ENCODE data around the gene KCTD1.

DNA sequence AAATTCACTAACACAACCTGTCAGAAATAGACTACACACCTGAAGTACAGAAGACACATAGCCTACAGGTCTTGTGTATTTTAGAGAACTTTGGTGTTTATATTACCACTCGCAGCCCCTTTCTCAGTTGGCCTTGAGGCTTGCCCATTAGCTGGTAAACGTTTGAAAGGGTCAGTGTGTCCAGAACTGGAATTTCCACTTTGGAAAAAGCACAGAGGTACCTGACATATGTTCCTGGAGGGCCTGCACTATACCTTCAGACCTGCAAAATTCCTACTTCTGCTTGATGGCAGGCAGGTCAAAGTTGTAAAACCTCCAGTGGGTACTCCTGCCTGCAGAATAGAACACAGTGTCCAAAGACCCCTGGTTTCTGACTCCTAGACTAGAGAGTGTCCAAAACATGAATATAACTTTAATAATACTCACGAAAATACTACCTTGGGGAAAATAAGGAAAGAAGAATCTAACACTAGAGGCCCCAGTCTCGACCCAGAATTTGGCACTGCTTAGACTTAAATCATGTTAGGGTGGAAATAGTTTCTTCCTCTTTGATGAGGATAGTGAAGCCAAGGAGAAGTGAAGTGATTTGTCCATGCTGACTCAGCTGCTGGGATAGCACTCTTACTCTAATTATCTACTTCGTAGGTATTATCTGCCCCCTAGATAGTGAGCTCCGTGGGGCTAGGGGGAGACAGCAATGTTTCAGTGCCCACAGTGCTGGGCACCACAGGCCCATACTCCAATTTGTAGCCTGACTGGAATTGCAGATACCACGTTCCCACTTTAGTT is 2.8 kb downstream of the KCTD1 start:
- TF ChIP-seq, protein P1, sequence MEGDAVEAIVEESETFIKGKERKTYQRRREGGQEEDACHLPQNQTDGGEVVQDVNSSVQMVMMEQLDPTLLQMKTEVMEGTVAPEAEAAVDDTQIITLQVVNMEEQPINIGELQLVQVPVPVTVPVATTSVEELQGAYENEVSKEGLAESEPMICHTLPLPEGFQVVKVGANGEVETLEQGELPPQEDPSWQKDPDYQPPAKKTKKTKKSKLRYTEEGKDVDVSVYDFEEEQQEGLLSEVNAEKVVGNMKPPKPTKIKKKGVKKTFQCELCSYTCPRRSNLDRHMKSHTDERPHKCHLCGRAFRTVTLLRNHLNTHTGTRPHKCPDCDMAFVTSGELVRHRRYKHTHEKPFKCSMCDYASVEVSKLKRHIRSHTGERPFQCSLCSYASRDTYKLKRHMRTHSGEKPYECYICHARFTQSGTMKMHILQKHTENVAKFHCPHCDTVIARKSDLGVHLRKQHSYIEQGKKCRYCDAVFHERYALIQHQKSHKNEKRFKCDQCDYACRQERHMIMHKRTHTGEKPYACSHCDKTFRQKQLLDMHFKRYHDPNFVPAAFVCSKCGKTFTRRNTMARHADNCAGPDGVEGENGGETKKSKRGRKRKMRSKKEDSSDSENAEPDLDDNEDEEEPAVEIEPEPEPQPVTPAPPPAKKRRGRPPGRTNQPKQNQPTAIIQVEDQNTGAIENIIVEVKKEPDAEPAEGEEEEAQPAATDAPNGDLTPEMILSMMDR (IDR thresholded peaks at IDR 0.05; ENCODE audit: low read length), result no peak
- no peak for TF ChIP-seq EZH2 (optimal IDR thresholded peaks at IDR 0.05; ENCODE audit: low read depth, low read length)
- no peak for TF ChIP-seq EZH2phosphoT487 (IDR thresholded peaks at IDR 0.05; ENCODE audit: low read length)

Measured in MM.1S (cell line).